Measurements from ENCODE around the gene FSTL4.

DNA sequence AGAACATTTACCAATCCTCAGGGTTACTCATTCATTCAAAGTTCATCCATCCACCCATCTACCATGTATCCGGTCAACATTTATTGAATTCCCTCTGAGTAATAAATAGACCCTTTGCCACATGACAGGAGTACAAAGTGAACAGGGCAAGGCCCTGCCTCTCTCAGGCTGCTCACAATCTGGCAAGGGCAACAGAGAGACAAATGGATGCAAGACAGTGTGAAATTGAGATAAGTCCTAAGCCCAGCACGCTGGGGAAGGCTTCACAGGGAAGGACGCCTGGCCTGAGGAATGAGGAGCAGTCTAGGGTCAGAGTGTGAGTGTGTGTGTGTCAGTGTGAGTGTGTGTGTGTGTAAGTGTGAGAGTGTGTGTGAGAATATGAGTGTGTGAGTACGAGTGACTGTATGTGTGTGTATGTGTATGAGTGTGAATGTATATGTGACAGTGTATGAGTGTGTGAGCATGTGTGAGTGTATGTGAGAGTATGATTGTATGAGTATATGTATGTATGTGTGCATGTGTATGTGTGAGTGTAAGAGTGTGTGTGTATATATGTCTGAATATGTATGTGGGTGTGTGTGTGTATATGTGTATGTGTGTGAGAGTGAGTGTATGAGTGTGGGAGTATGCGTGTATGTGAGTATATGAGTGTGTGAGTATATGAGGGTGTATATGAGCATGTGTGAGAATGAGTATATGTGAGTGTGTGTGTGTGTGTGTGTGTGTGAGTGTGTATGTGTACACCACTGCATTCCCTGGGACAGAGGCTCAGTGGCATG is 145.6 kb downstream of the FSTL4 start:
- TF ChIP-seq, protein P1, sequence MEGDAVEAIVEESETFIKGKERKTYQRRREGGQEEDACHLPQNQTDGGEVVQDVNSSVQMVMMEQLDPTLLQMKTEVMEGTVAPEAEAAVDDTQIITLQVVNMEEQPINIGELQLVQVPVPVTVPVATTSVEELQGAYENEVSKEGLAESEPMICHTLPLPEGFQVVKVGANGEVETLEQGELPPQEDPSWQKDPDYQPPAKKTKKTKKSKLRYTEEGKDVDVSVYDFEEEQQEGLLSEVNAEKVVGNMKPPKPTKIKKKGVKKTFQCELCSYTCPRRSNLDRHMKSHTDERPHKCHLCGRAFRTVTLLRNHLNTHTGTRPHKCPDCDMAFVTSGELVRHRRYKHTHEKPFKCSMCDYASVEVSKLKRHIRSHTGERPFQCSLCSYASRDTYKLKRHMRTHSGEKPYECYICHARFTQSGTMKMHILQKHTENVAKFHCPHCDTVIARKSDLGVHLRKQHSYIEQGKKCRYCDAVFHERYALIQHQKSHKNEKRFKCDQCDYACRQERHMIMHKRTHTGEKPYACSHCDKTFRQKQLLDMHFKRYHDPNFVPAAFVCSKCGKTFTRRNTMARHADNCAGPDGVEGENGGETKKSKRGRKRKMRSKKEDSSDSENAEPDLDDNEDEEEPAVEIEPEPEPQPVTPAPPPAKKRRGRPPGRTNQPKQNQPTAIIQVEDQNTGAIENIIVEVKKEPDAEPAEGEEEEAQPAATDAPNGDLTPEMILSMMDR (conservative IDR thresholded peaks at IDR 0.05; ENCODE audit: low read depth, low read length), result no peak
- TF ChIP-seq POLR2A (IDR thresholded peaks at IDR 0.05; ENCODE audit: low read depth, low read length) (no peak), ELK1 (IDR thresholded peaks at IDR 0.05; ENCODE audit: borderline replicate concordance, low read depth, low read length) (no peak), FOS (IDR thresholded peaks at IDR 0.05; ENCODE audit: low read depth, low read length) (no peak), MAZ (IDR thresholded peaks at IDR 0.05; ENCODE audit: borderline replicate concordance, low read depth, low read length) (no peak), RAD21 (IDR thresholded peaks at IDR 0.05; ENCODE audit: low read length) (no peak), RCOR1 (IDR thresholded peaks at IDR 0.05; ENCODE audit: insufficient replicate concordance, low read length) (no peak), CEBPB (IDR thresholded peaks at IDR 0.05; ENCODE audit: low read depth, low read length) (no peak), BHLHE40 (IDR thresholded peaks at IDR 0.05; ENCODE audit: low read depth, low read length) (no peak), CHD1 (IDR thresholded peaks at IDR 0.05; ENCODE audit: low read depth, low read length) (no peak), SMC3 (IDR thresholded peaks at IDR 0.05; ENCODE audit: low read depth, low read length) (no peak), MXI1 (IDR thresholded peaks at IDR 0.05; ENCODE audit: borderline replicate concordance, low read depth, low read length) (no peak), MAFK (IDR thresholded peaks at IDR 0.05; ENCODE audit: low read depth, low read length) (no peak)
- TF ChIP-seq, protein P2, sequence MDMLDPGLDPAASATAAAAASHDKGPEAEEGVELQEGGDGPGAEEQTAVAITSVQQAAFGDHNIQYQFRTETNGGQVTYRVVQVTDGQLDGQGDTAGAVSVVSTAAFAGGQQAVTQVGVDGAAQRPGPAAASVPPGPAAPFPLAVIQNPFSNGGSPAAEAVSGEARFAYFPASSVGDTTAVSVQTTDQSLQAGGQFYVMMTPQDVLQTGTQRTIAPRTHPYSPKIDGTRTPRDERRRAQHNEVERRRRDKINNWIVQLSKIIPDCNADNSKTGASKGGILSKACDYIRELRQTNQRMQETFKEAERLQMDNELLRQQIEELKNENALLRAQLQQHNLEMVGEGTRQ (IDR thresholded peaks at IDR 0.05; ENCODE audit: low read depth, low read length), result no peak

Data from IMR-90 (cell line).